B cell (primary cell): ENCODE data around the gene GLIPR2.

Experiments
- CTCF ChIP-seq: fragments of 200-600 bp; IDR thresholded peaks from one replicate; pipeline ENCODE4 v1.8.0; 2022; ENCODE audit warnings: antibody characterized with exemption, mild to moderate bottlenecking
- EZH2 ChIP-seq: IDR thresholded peaks from 2 replicates; pipeline ENCODE4 v1.6.1; 2012; ENCODE audit warnings: borderline replicate concordance, low read depth, mild to moderate bottlenecking, moderate library complexity, low read length; ENCODE audit not compliant: insufficient read depth, poor library complexity, severe bottlenecking

GRCh38 chr9:36136272-36136893 is at the start of gene GLIPR2:
- TF ChIP-seq CTCF (peak; percentile 17), EZH2 (no peak)
